Activated T-helper 17 cell treated with anti-CD3 and anti-CD28 coated beads, Interleukin-2, amount 50 U/mL, for 72 hours (primary cell): ENCODE data around the gene RALGAPA1. TPM values are rescaled to one million over a fixed set of nuclear protein-coding genes. Genes with fewer than 3 reads are reported as not detected.

Source experiments
- ATAC-seq: fragments of 150-1000 bp; cut with Tn5 transposase; replicated peaks from 2 replicates; pipeline ENCODE4 v1.10.0; 2021; ENCODE audit warnings: mild to moderate bottlenecking, moderate library complexity
- H3K27ac Mint-ChIP-seq: one replicate; pipeline ENCODE4 v1.8.0; 2022; ENCODE audit warnings: mixed read lengths
- H3K27me3 Mint-ChIP-seq: one replicate; pipeline ENCODE4 v1.8.0; 2022; ENCODE audit warnings: mixed read lengths
- H3K36me3 Mint-ChIP-seq: one replicate; pipeline ENCODE4 v1.8.0; 2022; ENCODE audit warnings: low read depth, mild to moderate bottlenecking, mixed read lengths
- H3K4me1 Mint-ChIP-seq: one replicate; pipeline ENCODE4 v1.8.0; 2022; ENCODE audit warnings: mixed read lengths
- H3K4me3 Mint-ChIP-seq: one replicate; pipeline ENCODE4 v1.8.0; 2022; ENCODE audit warnings: mild to moderate bottlenecking, mixed read lengths
- H3K9me3 Mint-ChIP-seq: one replicate; pipeline ENCODE4 v1.8.0; 2022; ENCODE audit warnings: mixed read lengths
- total RNA-seq, 2 donors: library from RNA; stranded (reverse); gene quantifications; one replicate each; pipeline ENCODE4 v1.2.3, GENCODE V29; 2022

Gene RALGAPA1
- total RNA-seq, 2 donors from 2014 or later = 32.8 to 36.5 TPM

DNA sequence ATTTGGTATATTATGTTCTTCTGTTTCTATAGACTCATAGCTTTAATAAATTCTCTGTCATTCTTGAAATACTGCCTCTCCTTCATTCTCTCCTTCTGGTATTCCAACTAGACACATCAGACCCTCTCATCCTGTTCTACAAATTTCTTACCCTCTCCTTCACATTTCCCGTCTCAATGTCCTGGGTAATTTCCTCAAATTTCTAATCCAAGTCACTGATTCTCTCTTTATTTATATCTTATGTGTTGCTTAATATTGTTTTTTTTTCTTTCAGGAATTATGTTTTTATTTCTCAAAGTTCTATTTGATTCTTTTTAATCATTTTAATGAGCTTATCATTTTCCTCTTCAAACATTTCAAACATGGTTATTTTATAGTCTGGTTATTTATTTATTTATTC, 94.0 kb downstream of the RALGAPA1 start:
- no peaks in the 10 kb centered on the region for H3K9me3 Mint-ChIP-seq
- H3K4me3 Mint-ChIP-seq = no peak overlapping the region
- H3K27ac Mint-ChIP-seq = no peak overlapping the region
- H3K27me3 Mint-ChIP-seq = no peaks in the 10 kb centered on the region
- H3K36me3 Mint-ChIP-seq = peaks cover 70% of the 10 kb centered on the region
- H3K4me1 Mint-ChIP-seq = no peaks in the 10 kb centered on the region
- ATAC-seq = no peak

DNA sequence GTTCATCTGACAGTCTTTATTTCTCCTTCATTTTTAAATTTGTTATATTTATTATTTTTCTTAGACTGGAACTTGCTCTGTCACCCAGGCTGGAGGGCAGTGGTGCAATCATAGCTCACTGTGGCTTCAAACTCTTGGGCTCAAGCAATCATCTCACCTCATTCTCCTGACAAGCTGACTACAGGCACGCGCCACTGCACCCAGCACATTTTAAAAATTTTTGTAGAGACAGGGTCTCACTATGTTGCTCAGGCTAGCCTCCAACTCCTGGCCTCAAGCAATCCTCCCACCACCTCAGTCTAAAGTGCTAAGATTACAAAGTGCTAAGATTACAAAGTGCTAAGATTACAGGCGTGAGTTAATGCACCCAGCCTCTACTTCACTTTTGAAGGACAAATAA, 96.6 kb downstream of the RALGAPA1 start:
- H3K27me3 Mint-ChIP-seq = no peaks in the 10 kb centered on the region
- H3K4me1 Mint-ChIP-seq = no peaks in the 10 kb centered on the region
- no peaks in the 10 kb centered on the region for H3K9me3 Mint-ChIP-seq
- no peak overlapping the region for H3K4me3 Mint-ChIP-seq
- H3K27ac Mint-ChIP-seq = peak overlapping the region; percentile 47
- ATAC-seq = no peak
- peaks cover 78% of the 10 kb centered on the region for H3K36me3 Mint-ChIP-seq

DNA sequence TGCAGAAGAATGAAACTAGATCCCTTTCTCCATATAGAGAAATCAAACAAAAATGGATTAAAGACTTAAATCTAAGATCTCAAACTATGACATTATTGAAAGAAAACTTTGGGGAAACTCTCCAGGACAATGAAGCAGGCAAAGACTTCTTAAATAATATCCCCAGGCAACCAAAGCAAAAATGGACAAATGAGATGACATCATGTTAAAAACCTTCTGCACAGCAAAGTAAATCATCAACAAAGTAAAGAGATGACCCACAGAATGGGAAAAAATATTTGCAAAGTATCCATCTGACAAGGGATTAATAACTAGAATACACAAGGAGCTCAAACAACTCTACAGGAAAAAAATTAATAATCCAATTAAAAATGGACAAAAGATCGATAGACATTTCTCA, 101.0 kb downstream of the RALGAPA1 start:
- no peak for ATAC-seq
- Mint-ChIP-seq H3K27me3 (no peaks in the 10 kb centered on the region), H3K36me3 (peaks cover 71% of the 10 kb centered on the region), H3K9me3 (no peaks in the 10 kb centered on the region), H3K4me1 (peaks cover 5% of the 10 kb centered on the region), H3K4me3 (no peak overlapping the region), H3K27ac (no peak overlapping the region)

DNA sequence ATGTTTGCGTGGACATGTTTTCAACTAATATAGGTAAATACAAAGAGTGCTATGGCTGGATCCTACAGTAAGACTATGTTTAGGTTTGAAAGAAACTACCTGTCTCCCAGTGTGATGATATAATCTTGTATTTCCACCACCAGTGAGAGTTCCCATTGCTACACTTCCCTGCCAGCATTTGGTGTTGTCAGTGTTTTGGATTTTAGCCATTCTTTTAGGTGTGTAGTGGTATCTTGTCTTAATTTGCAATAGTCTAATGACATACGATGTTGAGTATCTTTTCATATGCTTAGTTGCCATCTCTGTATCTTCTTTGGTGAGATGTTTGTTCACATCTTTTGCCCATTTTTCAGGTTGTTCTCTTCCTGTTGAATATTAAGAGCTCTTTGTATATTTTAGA, 103.5 kb downstream of the RALGAPA1 start:
- H3K36me3 Mint-ChIP-seq = peaks cover 70% of the 10 kb centered on the region
- H3K9me3 Mint-ChIP-seq = no peaks in the 10 kb centered on the region
- peak overlapping the region; percentile 38 for H3K27ac Mint-ChIP-seq
- ATAC-seq = no peak
- H3K4me3 Mint-ChIP-seq = no peak overlapping the region
- no peaks in the 10 kb centered on the region for H3K27me3 Mint-ChIP-seq
- H3K4me1 Mint-ChIP-seq = peaks cover 5% of the 10 kb centered on the region

DNA sequence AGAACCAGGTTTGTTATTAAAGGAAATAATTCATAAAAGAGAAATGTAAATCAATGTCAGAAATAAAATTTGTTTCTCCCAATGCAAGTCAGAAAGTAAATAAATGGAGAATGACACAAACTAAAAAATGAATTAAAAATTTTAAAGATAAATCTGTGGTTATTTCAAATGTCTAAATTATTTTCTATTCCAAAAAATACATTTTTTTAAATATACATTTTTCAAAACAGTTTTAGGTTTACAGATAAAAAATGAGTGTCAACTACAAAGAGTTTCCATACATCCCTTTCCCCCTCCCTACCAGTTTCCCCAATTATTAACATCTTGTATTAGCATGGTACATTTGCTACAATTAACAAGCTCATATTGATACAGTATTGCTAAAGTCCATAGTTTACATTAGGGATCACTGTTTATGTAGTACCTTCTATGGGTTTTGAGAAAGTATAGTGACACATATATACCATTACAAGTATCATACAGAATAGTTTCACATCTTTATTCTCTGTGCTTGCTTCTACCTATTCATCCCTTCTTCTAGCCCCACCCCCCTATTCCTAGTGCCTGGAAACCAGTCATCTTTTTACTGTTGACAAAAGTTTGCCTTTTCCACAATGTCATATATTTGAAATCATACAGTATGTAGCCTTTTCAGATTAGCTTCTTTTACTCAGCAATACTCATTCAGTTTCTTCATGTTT, 104.2 kb downstream of the RALGAPA1 start:
- Mint-ChIP-seq H3K27ac (peak overlapping the region; percentile 38), H3K27me3 (no peaks in the 10 kb centered on the region), H3K4me3 (no peak overlapping the region), H3K36me3 (peaks cover 66% of the 10 kb centered on the region), H3K9me3 (no peaks in the 10 kb centered on the region), H3K4me1 (peaks cover 5% of the 10 kb centered on the region)
- peak; percentile 79 for ATAC-seq

DNA sequence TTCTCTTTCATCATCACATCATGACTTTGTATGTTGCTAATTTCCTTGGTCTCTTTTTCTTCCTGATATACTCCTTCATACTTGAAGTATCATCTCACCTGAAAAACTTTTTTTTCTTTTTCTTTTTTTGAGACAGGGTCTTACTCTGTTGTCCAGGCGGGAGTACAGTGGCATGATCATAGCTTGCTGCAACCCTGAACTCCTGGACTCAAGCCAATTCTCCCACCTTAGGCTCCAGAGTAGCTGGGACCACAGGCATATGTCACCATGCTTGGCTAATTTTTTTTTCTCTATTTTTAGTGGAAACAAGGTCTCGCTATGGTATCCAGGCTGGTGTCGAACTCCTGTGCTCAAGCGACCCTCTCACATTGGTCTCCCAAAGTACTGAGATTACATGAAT, 107.6 kb downstream of the RALGAPA1 start:
- H3K4me1 Mint-ChIP-seq = peaks cover 5% of the 10 kb centered on the region
- no peak overlapping the region for H3K4me3 Mint-ChIP-seq
- no peaks in the 10 kb centered on the region for H3K9me3 Mint-ChIP-seq
- no peaks in the 10 kb centered on the region for H3K27me3 Mint-ChIP-seq
- no peak for ATAC-seq
- peak overlapping the region; percentile 46 for H3K27ac Mint-ChIP-seq
- H3K36me3 Mint-ChIP-seq = peaks cover 35% of the 10 kb centered on the region

DNA sequence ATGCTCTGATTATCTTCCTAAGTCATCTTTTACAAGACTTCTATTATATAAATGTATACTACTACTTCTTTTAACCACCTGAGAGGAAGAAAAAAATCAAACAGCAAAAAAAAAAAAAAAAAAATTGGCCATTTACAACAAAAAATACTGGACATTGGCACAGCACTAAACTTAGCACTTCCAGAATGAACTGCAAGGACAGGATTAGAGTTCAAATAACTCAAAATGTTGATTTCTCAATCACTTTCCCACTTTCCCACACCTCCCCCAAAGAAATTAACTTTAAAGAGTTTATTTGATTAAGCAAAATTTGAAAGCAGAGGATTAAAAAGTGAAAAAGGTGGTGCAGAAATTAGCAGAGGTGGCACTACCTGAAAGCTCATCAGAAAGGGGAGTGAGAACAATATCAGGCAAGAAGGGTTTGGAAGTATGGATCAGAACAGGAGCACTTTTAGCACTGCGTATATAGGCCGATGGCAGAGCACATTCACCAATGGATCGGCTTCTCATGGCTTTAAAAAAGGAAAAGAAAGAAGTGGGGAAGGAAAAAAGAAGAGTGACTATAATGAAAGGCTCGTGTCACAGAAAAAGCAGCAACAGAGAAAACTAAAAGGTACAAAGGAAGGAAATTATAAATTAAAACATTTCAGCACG, 109.2 kb downstream of the RALGAPA1 start:
- H3K4me3 Mint-ChIP-seq = no peak overlapping the region
- H3K27ac Mint-ChIP-seq = no peak overlapping the region
- H3K9me3 Mint-ChIP-seq = no peaks in the 10 kb centered on the region
- H3K27me3 Mint-ChIP-seq = no peaks in the 10 kb centered on the region
- ATAC-seq = no peak
- H3K36me3 Mint-ChIP-seq = peaks cover 21% of the 10 kb centered on the region
- H3K4me1 Mint-ChIP-seq = no peaks in the 10 kb centered on the region

DNA sequence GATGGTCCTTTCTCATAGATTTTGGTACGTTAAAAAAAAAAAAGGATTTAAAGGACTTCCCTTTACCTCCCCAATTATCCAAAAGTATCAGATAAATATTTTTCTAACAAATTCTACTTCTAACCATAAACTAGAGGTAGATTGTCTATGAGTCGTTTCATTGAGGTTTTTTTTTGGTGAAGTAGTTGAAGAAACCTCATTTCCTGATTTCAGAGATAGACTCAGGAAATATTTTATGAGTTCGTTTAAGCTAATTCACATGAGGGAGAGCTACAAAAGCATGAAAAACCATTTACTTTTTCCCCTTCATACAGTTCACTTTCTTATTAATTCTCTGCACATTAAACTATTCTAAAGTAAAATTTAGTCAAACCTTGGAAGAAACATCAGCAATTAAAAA, 112.5 kb downstream of the RALGAPA1 start:
- H3K36me3 Mint-ChIP-seq = peaks cover 4% of the 10 kb centered on the region
- ATAC-seq = no peak
- no peak overlapping the region for H3K4me3 Mint-ChIP-seq
- H3K4me1 Mint-ChIP-seq = no peaks in the 10 kb centered on the region
- H3K27me3 Mint-ChIP-seq = no peaks in the 10 kb centered on the region
- H3K9me3 Mint-ChIP-seq = no peaks in the 10 kb centered on the region
- H3K27ac Mint-ChIP-seq = no peak overlapping the region

DNA sequence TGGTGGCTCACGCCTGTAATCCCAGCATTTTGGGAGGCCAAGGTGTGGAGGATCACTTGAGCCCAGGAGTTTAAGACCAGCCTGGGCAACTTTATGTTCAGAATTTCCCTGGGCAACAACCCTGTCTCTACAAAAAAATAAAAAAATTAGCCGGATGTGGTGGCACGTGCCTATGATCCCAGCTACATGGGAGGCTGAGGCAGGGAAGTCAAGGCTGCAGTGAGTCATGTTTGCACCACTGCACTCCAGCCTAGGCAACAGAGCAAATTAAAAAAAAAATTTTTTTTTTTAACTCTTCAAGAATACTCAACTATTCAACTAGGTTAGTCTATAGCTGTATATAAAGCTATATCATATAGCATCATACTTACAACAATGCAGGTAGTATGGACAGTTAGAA, 113.0 kb downstream of the RALGAPA1 start:
- H3K27ac Mint-ChIP-seq = no peak overlapping the region
- no peaks in the 10 kb centered on the region for H3K27me3 Mint-ChIP-seq
- no peak for ATAC-seq
- no peaks in the 10 kb centered on the region for H3K4me1 Mint-ChIP-seq
- no peaks in the 10 kb centered on the region for H3K9me3 Mint-ChIP-seq
- no peak overlapping the region for H3K4me3 Mint-ChIP-seq
- H3K36me3 Mint-ChIP-seq = no peaks in the 10 kb centered on the region

DNA sequence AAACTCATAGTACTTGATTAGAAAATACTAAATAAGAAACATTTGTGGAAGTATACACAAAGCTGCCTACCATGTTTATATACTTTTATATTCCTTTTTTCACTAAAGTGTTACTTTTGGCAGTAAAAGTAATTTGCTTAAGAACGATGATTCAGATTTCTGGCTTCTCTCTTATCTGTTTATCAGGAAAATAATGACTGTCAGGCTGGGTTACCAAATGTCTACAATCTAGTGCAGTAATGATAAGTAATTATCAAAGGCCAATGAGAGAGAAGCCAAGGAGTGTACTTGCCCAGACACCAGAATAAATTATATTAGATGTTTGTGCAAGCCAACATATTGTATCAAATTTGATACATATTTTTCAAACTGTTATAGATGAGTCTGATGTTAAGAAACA, 113.4 kb downstream of the RALGAPA1 start:
- no peaks in the 10 kb centered on the region for H3K27me3 Mint-ChIP-seq
- H3K36me3 Mint-ChIP-seq = no peaks in the 10 kb centered on the region
- no peaks in the 10 kb centered on the region for H3K4me1 Mint-ChIP-seq
- H3K27ac Mint-ChIP-seq = no peak overlapping the region
- no peak for ATAC-seq
- H3K9me3 Mint-ChIP-seq = no peaks in the 10 kb centered on the region
- no peak overlapping the region for H3K4me3 Mint-ChIP-seq

DNA sequence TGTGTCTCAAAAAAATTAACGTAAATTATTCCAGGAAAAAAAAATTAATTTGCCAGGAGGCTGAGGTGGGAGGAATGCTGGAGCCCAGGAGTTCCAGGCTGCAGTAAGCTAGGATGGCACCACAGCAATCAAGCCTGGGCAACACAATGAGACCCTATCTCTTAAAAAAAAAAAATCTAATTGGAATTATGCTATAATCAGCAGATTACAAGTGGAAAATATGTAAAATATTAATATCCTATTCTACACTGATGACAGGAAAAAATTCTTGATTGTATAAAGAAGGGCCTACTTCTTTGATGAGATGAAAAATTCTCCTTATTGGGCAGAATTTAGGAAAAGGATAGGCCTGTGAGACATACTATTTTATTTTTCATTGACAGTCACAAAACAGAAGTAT, 114.0 kb downstream of the RALGAPA1 start:
- Mint-ChIP-seq H3K4me1 (no peaks in the 10 kb centered on the region), H3K27me3 (no peaks in the 10 kb centered on the region), H3K36me3 (peaks cover 2% of the 10 kb centered on the region), H3K4me3 (no peak overlapping the region), H3K9me3 (no peaks in the 10 kb centered on the region), H3K27ac (no peak overlapping the region)
- no peak for ATAC-seq

DNA sequence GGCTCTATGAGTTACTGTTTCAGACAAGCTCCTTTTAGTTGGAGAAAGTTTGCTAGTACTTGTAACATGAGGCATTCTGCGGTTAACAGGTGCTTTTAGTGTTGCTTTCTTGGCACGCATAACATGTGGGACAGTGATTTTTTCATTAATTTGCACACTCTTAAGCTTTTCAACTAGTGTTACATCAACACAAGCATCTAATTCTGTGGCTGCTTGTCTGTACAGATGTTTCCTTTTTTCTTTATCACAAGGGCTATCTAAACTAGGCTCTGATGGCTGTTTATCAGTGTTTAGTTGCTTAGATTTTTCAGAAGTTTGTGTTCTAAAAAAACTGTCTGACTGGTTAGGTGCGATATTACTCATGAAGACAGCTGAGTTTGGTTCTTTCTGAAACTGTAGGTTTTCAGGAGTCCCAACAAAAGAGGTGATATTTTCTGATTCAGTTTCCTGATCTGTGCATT, 120.1 kb downstream of the RALGAPA1 start:
- no peak overlapping the region for H3K4me3 Mint-ChIP-seq
- no peaks in the 10 kb centered on the region for H3K27me3 Mint-ChIP-seq
- peak; percentile 82 for ATAC-seq
- H3K9me3 Mint-ChIP-seq = no peaks in the 10 kb centered on the region
- H3K4me1 Mint-ChIP-seq = peaks cover 11% of the 10 kb centered on the region
- peaks cover 41% of the 10 kb centered on the region for H3K36me3 Mint-ChIP-seq
- peak overlapping the region; percentile 15 for H3K27ac Mint-ChIP-seq

DNA sequence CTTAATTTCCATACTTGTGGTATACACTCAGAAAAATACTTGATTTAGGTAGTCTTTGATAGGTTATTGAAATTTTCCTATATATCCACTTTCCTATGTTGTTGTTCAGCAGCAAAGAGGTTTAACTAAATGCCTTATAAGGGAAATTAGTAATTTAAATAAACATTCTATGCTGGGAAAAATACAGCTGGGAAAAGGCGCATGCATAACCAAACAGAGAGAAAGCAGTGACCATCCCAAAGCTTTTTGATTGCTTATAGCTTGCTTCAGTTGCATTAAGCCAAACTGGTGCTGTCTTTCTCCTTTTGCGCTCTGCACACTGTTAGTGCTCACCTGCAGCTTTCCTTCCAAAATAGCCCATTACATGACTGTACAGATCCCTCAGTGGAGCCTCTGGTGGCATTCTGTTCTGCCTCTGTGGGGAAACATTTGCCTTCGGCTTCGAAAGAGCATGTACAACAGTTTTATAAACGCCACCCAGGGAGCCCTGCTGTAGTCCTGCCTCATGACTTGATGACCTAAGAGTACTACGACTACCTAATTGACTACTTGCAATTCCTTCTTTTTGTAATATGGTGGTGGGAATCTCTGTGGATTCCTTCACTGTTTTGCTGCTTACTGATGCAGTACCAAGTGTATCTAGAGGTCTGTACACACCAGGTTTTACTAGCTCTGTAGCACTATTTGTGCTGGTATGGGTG, 120.8 kb downstream of the RALGAPA1 start:
- no peak overlapping the region for H3K4me3 Mint-ChIP-seq
- H3K4me1 Mint-ChIP-seq = peaks cover 11% of the 10 kb centered on the region
- ATAC-seq = no peak
- H3K9me3 Mint-ChIP-seq = no peaks in the 10 kb centered on the region
- no peaks in the 10 kb centered on the region for H3K27me3 Mint-ChIP-seq
- peak overlapping the region; percentile 15 for H3K27ac Mint-ChIP-seq
- peaks cover 47% of the 10 kb centered on the region for H3K36me3 Mint-ChIP-seq

DNA sequence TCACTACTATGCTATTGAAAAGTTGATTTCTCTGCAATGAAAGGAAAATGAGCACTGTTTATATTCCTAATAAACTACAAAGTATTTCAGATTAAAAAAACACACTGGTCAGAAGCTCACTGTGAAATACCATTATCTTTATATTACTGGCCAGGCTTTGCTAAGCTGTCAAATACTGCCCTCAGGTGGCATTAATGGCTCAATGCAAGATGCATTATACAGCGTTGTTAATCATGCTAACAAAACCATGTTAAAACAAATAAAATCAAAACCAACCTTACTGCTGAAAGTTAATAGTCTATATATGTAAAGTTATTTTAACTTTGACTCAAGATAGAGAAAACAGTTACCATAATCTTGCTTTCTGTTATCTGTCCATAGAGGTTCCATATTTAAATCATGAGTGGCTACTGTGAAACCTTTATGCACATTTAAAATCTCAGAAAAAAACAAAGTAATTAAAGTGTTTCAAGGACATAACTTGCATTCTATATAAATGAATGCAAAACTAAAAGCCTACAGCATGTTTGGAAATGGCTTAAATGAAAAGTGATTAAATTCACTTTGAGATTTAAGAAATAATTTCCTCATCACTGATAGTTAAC, 121.7 kb downstream of the RALGAPA1 start:
- no peaks in the 10 kb centered on the region for H3K9me3 Mint-ChIP-seq
- H3K27ac Mint-ChIP-seq = no peak overlapping the region
- H3K27me3 Mint-ChIP-seq = no peaks in the 10 kb centered on the region
- peaks cover 11% of the 10 kb centered on the region for H3K4me1 Mint-ChIP-seq
- no peak overlapping the region for H3K4me3 Mint-ChIP-seq
- H3K36me3 Mint-ChIP-seq = peaks cover 56% of the 10 kb centered on the region
- ATAC-seq = peak; percentile 50
